ENCODE measurements around the gene GRID1. TPM values are rescaled to one million over a fixed set of nuclear protein-coding genes. Genes with fewer than 3 reads are reported as not detected.

GRID1 gene
- total RNA-seq, 4 donors from 2014 or later = 0.03 to 2.7 (median 0.49) TPM

- intact Hi-C loops (cut with DNase I) = no loop called here
- no peaks in the 10 kb centered on the region for H3K9me3 ChIP-seq
- H3K4me3 ChIP-seq = no peak overlapping the region
- TF ChIP-seq POLR2A (IDR thresholded peaks at IDR 0.05) = no peak
- TF ChIP-seq, protein P1, sequence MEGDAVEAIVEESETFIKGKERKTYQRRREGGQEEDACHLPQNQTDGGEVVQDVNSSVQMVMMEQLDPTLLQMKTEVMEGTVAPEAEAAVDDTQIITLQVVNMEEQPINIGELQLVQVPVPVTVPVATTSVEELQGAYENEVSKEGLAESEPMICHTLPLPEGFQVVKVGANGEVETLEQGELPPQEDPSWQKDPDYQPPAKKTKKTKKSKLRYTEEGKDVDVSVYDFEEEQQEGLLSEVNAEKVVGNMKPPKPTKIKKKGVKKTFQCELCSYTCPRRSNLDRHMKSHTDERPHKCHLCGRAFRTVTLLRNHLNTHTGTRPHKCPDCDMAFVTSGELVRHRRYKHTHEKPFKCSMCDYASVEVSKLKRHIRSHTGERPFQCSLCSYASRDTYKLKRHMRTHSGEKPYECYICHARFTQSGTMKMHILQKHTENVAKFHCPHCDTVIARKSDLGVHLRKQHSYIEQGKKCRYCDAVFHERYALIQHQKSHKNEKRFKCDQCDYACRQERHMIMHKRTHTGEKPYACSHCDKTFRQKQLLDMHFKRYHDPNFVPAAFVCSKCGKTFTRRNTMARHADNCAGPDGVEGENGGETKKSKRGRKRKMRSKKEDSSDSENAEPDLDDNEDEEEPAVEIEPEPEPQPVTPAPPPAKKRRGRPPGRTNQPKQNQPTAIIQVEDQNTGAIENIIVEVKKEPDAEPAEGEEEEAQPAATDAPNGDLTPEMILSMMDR (IDR thresholded peaks at IDR 0.05) = no peak
- no peaks in the 10 kb centered on the region for H3K27me3 ChIP-seq
- DNase-seq = no peak
- no peaks in the 10 kb centered on the region for H3K36me3 ChIP-seq
- WGBS, 2 donors = 79 to 82% methylated on average over 15 of the region's 16 CpGs
- no peak overlapping the region for H3K27ac ChIP-seq
- H3K4me1 ChIP-seq = no peaks in the 10 kb centered on the region
Observed at GRCh38 chr10:86294346-86295265, 72.0 kb downstream of the GRID1 start.

GRCh38 chr10:86293396-86293791, 73.2 kb downstream of the GRID1 start:
- no peak for DNase-seq
- TF ChIP-seq, protein P1 (IDR thresholded peaks at IDR 0.05) = no peak
- no peak for TF ChIP-seq POLR2A (IDR thresholded peaks at IDR 0.05)
- Histone ChIP-seq H3K27ac (no peak overlapping the region), H3K4me3 (no peak overlapping the region), H3K4me1 (no peaks in the 10 kb centered on the region), H3K36me3 (no peaks in the 10 kb centered on the region), H3K9me3 (no peaks in the 10 kb centered on the region), H3K27me3 (no peaks in the 10 kb centered on the region)
- intact Hi-C loops (cut with DNase I) = no loop called here
- whole genome bisulfite sequencing, 2 donors = 0 to 50% methylated on average over 1 to 2 of the region's 2 CpGs

- Histone ChIP-seq H3K27ac (no peak overlapping the region), H3K4me3 (no peak overlapping the region), H3K4me1 (no peaks in the 10 kb centered on the region), H3K9me3 (no peaks in the 10 kb centered on the region), H3K27me3 (no peaks in the 10 kb centered on the region), H3K36me3 (no peaks in the 10 kb centered on the region)
- TF ChIP-seq, protein P1 (IDR thresholded peaks at IDR 0.05) = no peak
- no peak for TF ChIP-seq POLR2A (IDR thresholded peaks at IDR 0.05)
- intact Hi-C loops (cut with DNase I) = no loop called here
- WGBS, 2 donors = 64 to 76% methylated on average over 10 to 12 of the region's 13 CpGs
- DNase-seq = no peak
Observed at GRCh38 chr10:86292462-86293395, 73.9 kb downstream of the GRID1 start.

GRCh38 chr10:86291616-86292340, 74.8 kb downstream of the GRID1 start:
- TF ChIP-seq, protein P1 (IDR thresholded peaks at IDR 0.05) = no peak
- no peak for TF ChIP-seq POLR2A (IDR thresholded peaks at IDR 0.05)
- 61 to 85% methylated on average over 3 to 4 of the region's 12 CpGs for WGBS, 2 donors
- intact Hi-C loops (cut with DNase I) = no loop called here
- Histone ChIP-seq H3K36me3 (no peaks in the 10 kb centered on the region), H3K27ac (no peak overlapping the region), H3K4me3 (no peak overlapping the region), H3K27me3 (no peaks in the 10 kb centered on the region), H3K4me1 (no peaks in the 10 kb centered on the region), H3K9me3 (no peaks in the 10 kb centered on the region)
- DNase-seq = no peak

Data from esophagus squamous epithelium (tissue), 5 donors.